Gastroesophageal sphincter (tissue), 3 donors: Measurements from ENCODE around the gene PRKN.

Experiments used
- CTCF ChIP-seq, 4 experiments: fragments of 200-600 bp in 2 of 4; fragments of 450-650 bp in 2 of 4; sonication (generic) in 1 of 4; IDR thresholded peaks; one replicate each; pipeline ENCODE4 v1.5.1; 2017 to 2019; ENCODE audit warnings: antibody characterized with exemption in 4 of 4, mild to moderate bottlenecking in 2 of 4, moderate library complexity in 2 of 4
- POLR2A ChIP-seq, 2 donors: fragments of 450-650 bp; IDR thresholded peaks; one replicate each; pipeline ENCODE4 v1.6.1; 2017; ENCODE audit warnings: antibody characterized with exemption in 2 of 2, mild to moderate bottlenecking in 2 of 2, moderate library complexity in 1 of 2
- POLR2AphosphoS5 ChIP-seq: sonication (generic); formaldehyde crosslinking; IDR thresholded peaks from one replicate; pipeline ENCODE4 v1.6.1; 2017; ENCODE audit warnings: antibody characterized with exemption

- TF ChIP-seq CTCF (IDR thresholded peaks at IDR 0.05) (peak in 3 of 4 experiments; percentile 17 to 51 (median 32)), POLR2A (IDR thresholded peaks at IDR 0.05) (no peak), POLR2AphosphoS5 (no peak)
These were observed 804.9 kb downstream of the PRKN start for GRCh38 chr6:161922631-161923119.
